HPDE6-E6E7 (cell line): Measurements from ENCODE around the gene SLC44A1.
A peak's percentile ranks its signal among the peaks of the same experiment; 100 is the strongest.

Source experiments
- DNase-seq: peaks from one replicate; pipeline ENCODE4 v3.0.0; 2011; ENCODE audit warnings: missing footprints; ENCODE audit errors: extremely low spot score

The SLC44A1 gene

GRCh38 chr9:105431424-105432246, 187.2 kb downstream of the SLC44A1 start:
- DNase-seq: no peak

GRCh38 chr9:105432247-105432842, 187.9 kb downstream of the SLC44A1 start:
- DNase-seq: no peak

GRCh38 chr9:105435453-105435852, 191.0 kb downstream of the SLC44A1 start:
- no peak for DNase-seq

- no peak for DNase-seq
These were observed 192.3 kb downstream of the SLC44A1 start for GRCh38 chr9:105436783-105437182.

GRCh38 chr9:105437704-105438103, 193.3 kb downstream of the SLC44A1 start:
- no peak for DNase-seq

- no peak for DNase-seq
These were observed 193.8 kb downstream of the SLC44A1 start for GRCh38 chr9:105438141-105438806.

GRCh38 chr9:105439428-105439827, 195.0 kb downstream of the SLC44A1 start:
- no peak for DNase-seq

GRCh38 chr9:105441616-105442160, 197.2 kb downstream of the SLC44A1 start:
- no peak for DNase-seq

- DNase-seq: no peak
These were observed 198.7 kb downstream of the SLC44A1 start for GRCh38 chr9:105443121-105443520.

GRCh38 chr9:105444130-105444529, 199.7 kb downstream of the SLC44A1 start:
- peak; percentile 40 for DNase-seq

- DNase-seq: no peak
These were observed 200.9 kb downstream of the SLC44A1 start for GRCh38 chr9:105445203-105445881.

GRCh38 chr9:105447386-105447813, 202.9 kb downstream of the SLC44A1 start:
- DNase-seq: no peak

GRCh38 chr9:105447814-105448812, 203.7 kb downstream of the SLC44A1 start, which contains the start of gene FSD1L:
FSD1L (plus strand) TSS chr9:105448034; CDS start chr9:105448221, 187 bp downstream.
- peak; percentile 89 for DNase-seq

GRCh38 chr9:105449081-105449480, 204.6 kb downstream of the SLC44A1 start:
- DNase-seq: no peak

GRCh38 chr9:105452185-105452584, 207.7 kb downstream of the SLC44A1 start:
- no peak for DNase-seq

- no peak for DNase-seq
These were observed 211.5 kb downstream of the SLC44A1 start for GRCh38 chr9:105455836-105456475.

- no peak for DNase-seq
These were observed 213.3 kb downstream of the SLC44A1 start for GRCh38 chr9:105457560-105458294.

GRCh38 chr9:105458404-105458803, 214.0 kb downstream of the SLC44A1 start:
- no peak for DNase-seq

GRCh38 chr9:105459336-105459735, 214.9 kb downstream of the SLC44A1 start:
- DNase-seq: no peak
